ENCODE measurements around the gene IGSF11.
"Not testable (repeated sequence)": the region's sequence is repeated elsewhere in the genome, so short reads cannot be mapped to it uniquely, and the experiment has no call there.

Gene IGSF11

DNA sequence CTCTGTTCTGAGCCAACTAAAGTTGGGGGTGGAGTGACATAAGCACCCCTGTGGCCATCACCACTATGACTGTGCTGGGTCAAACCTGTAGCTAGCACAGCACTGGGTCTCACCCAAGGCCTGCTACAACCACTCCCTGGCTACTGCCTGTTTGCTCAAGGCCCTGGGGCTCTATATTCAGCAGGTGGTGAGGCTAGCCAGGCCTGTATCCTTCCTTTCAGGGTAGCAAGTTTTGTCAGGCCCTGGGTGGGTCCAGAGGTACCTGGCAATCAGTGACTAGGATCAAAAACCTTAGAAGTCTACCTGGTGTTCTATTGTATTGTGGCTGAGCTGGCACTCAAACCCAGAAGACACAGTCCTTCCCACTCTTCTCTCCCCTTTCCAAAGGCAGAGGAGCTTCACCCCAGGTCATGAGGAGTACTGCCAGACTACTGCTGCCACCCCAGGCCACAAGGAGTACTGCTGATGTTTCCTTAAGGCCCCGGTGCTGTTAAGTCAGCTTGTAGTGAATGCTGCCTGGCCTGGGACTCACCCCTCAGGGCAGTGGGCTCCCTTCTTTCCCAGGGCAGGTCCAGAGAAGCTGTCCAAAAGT is 170.8 kb downstream of the IGSF11 start:
- DNase-seq: no peak

DNA sequence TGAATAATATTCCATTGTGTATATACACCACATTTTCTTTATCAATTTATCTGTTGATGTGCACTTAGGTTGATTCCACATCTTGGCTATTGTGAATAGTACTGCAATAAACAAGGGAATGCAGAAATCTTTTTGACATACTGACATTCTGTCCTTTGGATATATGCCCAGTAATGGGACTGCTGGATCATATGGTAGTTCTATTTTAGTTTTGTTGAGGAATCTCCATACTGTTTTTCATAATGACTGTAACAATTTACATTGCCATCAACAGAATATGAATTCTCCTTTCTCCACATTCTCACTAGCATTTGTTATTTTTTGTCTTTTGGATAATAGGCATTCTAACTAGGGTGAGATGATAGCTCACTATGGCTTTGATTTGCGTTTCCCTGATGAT is 174.7 kb downstream of the IGSF11 start:
- no peak for DNase-seq

DNA sequence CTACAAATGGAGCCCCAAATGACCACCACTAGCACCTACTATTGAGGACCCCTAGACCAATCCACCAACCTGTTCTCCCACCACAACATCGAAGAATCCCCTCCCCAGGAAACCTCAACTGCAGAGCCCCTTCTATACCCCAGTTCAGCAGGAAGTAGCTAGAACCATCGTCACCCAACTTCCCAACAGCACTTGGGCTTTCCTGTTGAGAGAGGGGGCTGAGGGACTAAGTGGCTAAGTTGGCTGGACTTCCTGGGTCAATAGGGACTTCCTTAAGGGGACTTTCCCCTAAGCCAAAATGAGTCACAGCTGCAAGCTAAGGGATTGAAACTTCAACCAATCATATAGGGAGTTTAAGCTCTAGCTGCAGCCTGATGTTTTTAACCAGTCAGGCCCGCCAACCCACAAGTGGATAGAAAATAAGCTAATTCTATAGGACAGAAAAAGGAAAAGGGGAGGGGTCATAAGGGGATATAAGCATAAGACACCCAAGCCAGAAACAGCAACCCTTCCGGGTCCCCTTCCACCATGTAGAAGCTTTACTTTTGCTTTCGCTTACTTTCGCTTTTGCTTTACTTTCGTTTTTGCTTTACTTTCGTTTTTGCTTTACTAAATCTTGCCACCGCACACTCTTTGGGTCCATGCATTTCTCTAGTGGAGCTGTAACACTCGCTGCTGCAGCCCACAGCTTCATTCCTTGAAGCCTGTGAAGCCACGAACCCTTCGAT is 183.0 kb downstream of the IGSF11 start:
- DNase-seq: not testable (repeated sequence)

DNA sequence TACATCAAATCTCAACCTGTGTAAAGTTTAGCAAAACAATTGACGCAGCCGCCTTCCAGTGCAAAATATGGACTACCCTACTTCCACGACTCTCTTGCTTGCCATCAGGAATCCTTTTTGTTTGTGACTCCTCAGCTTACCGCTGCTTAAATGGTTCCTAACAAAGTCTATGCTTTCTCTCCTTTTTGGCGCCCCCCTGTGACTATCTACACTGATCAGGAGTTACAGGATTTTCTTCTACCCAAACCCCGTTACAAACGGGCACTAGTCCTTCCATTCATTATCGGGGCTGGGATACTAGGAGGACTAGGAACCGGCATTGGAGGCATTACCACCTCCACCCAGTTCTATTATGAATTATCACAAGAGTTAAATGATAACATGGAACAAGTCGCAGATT is 184.0 kb downstream of the IGSF11 start:
- DNase-seq: no peak
